K562 (cell line): ENCODE results near the gene IMMP2L. TPM values are rescaled to one million over a fixed set of nuclear protein-coding genes. Genes with fewer than 3 reads are reported as not detected.

ENCODE experiments used
- ATAC-seq: fragments of 200-7000 bp; cut with Tn5 transposase; 3 replicates; pipeline ENCODE4 v1.9.1; 2020; ENCODE audit warnings: moderate library complexity
- BruUV-seq: library from RNA; stranded (reverse); fragments of 400-500 nt; replicated peaks from 2 replicates; lab custom pipeline; 2021; lab: Mats Ljungman, UMichigan
- CTCF ChIA-PET: fragments of 300-600 bp; formaldehyde crosslinking; extraction: SDS; loops from one replicate; lab custom pipeline; 2021; ENCODE audit warnings: low intra/inter-chr PET ratio; lab: Yijun Ruan, JAX
- POLR2A ChIA-PET: fragments of 300-600, 350-650 bp; sonication (Branson Sonifier 250); formaldehyde crosslinking; extraction: SDS; loops from one replicate; lab custom pipeline; 2021; ENCODE audit warnings: antibody characterized with exemption, inconsistent platforms; lab: Yijun Ruan, JAX
- DNase-seq, 4 experiments: peaks; one replicate each; pipeline versions ENCODE4 v3.0.0 to v3.0.0-alpha.2; 2011 to 2018; ENCODE audit warnings: low spot score in 3 of 4, mixed read lengths in 3 of 4; ENCODE audit errors: extremely low read depth in 1 of 4
- FAIRE-seq: peaks from 2 replicates; lab custom pipeline; 2011; peaks lifted over from hg19 to GRCh38; lab: Jason Lieb, UNC
- H2AFZ ChIP-seq: 2 replicates; pipeline ENCODE4 v1.6.0; 2011; ENCODE audit warnings: low read depth, low read length, control low read depth, inconsistent platforms
- H3K27ac ChIP-seq: fragments of 200-600 bp; 3 replicates; pipeline ENCODE4 v1.8.0; 2011; ENCODE audit warnings: low read depth, mild to moderate bottlenecking, control low read depth, inconsistent platforms, low read length, moderate library complexity, mixed read lengths; ENCODE audit errors: extremely low read depth
- H3K27me3 ChIP-seq, 2 experiments: fragments of 300-600 bp in 1 of 2; 2 replicates in 1 of 2; 3 replicates in 1 of 2; pipeline versions ENCODE4 v1.6.0 to v1.8.0; 2011; ENCODE audit warnings: inconsistent platforms in 2 of 2, low read length in 2 of 2, mild to moderate bottlenecking in 1 of 2, mixed read lengths in 1 of 2, moderate library complexity in 1 of 2; ENCODE audit not compliant: control insufficient read depth in 2 of 2, insufficient read depth in 2 of 2
- H3K36me3 ChIP-seq: fragments of 300-600 bp; 3 replicates; pipeline ENCODE4 v1.8.0; 2011; ENCODE audit warnings: mild to moderate bottlenecking, low read length, inconsistent platforms; ENCODE audit not compliant: control insufficient read depth, insufficient read depth
- H3K4me1 ChIP-seq, 2 experiments: fragments of 200-600 bp in 1 of 2; replicated peaks in 1 of 2; 2 replicates in 1 of 2; 3 replicates in 1 of 2; pipeline versions ENCODE4 v1.5.1 to v1.8.0; 2011; ENCODE audit warnings: inconsistent platforms in 2 of 2, low read length in 2 of 2, mild to moderate bottlenecking in 1 of 2, mixed read lengths in 1 of 2, moderate library complexity in 1 of 2; ENCODE audit not compliant: control insufficient read depth in 2 of 2, insufficient read depth in 2 of 2
- H3K4me2 ChIP-seq: 2 replicates; pipeline ENCODE4 v1.6.1; 2011; ENCODE audit warnings: low read length, control low read depth, inconsistent platforms, mixed read lengths; ENCODE audit not compliant: insufficient read depth
- H3K4me3 ChIP-seq: fragments of 200-600 bp; sonication (generic), shearing (Covaris generic); 2 replicates; pipeline ENCODE4 v1.5.1; 2016; ENCODE audit warnings: control low read depth, inconsistent platforms
- H3K79me2 ChIP-seq: fragments of 200-600 bp; 3 replicates; pipeline ENCODE4 v1.8.0; 2011; ENCODE audit warnings: low read length, inconsistent platforms; ENCODE audit not compliant: control insufficient read depth, insufficient read depth
- H3K9ac ChIP-seq, 2 experiments: 2 replicates each; pipeline versions ENCODE4 v1.6.0 to v1.6.1; 2011; ENCODE audit warnings: low read depth in 2 of 2, low read length in 2 of 2, control low read depth in 1 of 2, inconsistent platforms in 1 of 2, mild to moderate bottlenecking in 1 of 2, mixed read lengths in 1 of 2; ENCODE audit not compliant: insufficient read depth in 1 of 2
- H3K9me1 ChIP-seq: one replicate; pipeline ENCODE4 v1.6.0; 2011; ENCODE audit warnings: inconsistent platforms, mild to moderate bottlenecking, low read length, moderate library complexity; ENCODE audit not compliant: control insufficient read depth, insufficient read depth
- H3K9me3 ChIP-seq: replicated peaks from 2 replicates; pipeline ENCODE4 v1.5.1; 2011; ENCODE audit warnings: low read depth, low read length, inconsistent platforms; ENCODE audit not compliant: control insufficient read depth, insufficient read depth
- H4K20me1 ChIP-seq: replicated peaks from 2 replicates; pipeline ENCODE4 v1.6.1; 2011; ENCODE audit warnings: low read length, inconsistent platforms, mixed read lengths; ENCODE audit not compliant: control insufficient read depth, insufficient read depth
- DMBX1 ChIP-seq: fragments of 250-450 bp; sonication (Bioruptor Pico); IDR thresholded peaks from 2 replicates; pipeline ENCODE4 v1.8.0; 2022; ENCODE audit warnings: inconsistent platforms, mild to moderate bottlenecking, moderate library complexity, borderline replicate concordance
- RAD51 ChIP-seq: fragments of 450-650 bp; IDR thresholded peaks from 2 replicates; pipeline ENCODE4 v1.7.1; 2016; ENCODE audit warnings: low read depth, mild to moderate bottlenecking, borderline replicate concordance
- ZC3H4 ChIP-seq: sonication (generic); formaldehyde crosslinking; IDR thresholded peaks from 2 replicates; pipeline ENCODE4 v1.9.0; 2021; ENCODE audit warnings: missing genetic modification reagents, borderline replicate concordance
- ZNF316 ChIP-seq: fragments of 450-650 bp; IDR thresholded peaks from 2 replicates; pipeline ENCODE4 v1.6.1; 2016
- WGBS: fragments of 100-300 bp; shearing (Covaris generic); methylation state at CpG from one replicate; pipeline ENCODE4 v1.1.6; 2016; ENCODE audit warnings: low coverage, mixed read lengths; ENCODE audit not compliant: insufficient coverage; ENCODE audit errors: missing lambda C conversion rate; 5-methylcytosine and 5-hydroxymethylcytosine counted together
- in situ Hi-C: fragments of 300-500 bp; cut with MboI; formaldehyde crosslinking; loops from 4 replicates; pipeline ENCODE4 v1.15.0; 2018; ENCODE audit warnings: inconsistent platforms, mixed read lengths
- intact Hi-C: fragments of 100-400 bp; cut with micrococcal nuclease; formaldehyde crosslinking; loops from 2 replicates; pipeline ENCODE4 v1.14.2; 2022
- polyA plus RNA-seq, 8 experiments: library from polyadenylated mRNA; depleted of rRNA in 4 of 8; stranded (reverse) in 5 of 8; unstranded in 3 of 8; fragments of >200 nt; fragmentation: Nextera tagmentation in 2 of 8; fragmentation: Illumina TruSeq in 1 of 8; extraction: Ambion mirVana in 2 of 8; extraction: Trizol in 1 of 8; gene quantifications; 2 replicates each; pipeline versions ENCODE4 v1.2.1 to v1.2.3, GENCODE V29; 2011 to 2014; ENCODE audit warnings: inconsistent platforms in 1 of 8, missing spikeins in 1 of 8
- total RNA-seq, 7 experiments: library from RNA; depleted of rRNA in 6 of 7; stranded (reverse); fragments of >200 nt in 6 of 7; fragmentation: Illumina TruSeq in 2 of 7; extraction: Trizol in 2 of 7; gene quantifications; 2 replicates each; pipeline versions ENCODE4 v1.2.1 to v1.2.3, GENCODE V29; 2011 to 2021; ENCODE audit warnings: low replicate concordance in 1 of 7

IMMP2L gene
- total and polyA plus RNA-seq, 9 of the 15 experiments (the other 6 are each of a cell fraction or from before 2014, with no cell fraction given), result 29.7 to 116 (median 53.0) TPM

GRCh38 chr7:111364413-111364812, 197.9 kb downstream of the IMMP2L start:
- Histone ChIP-seq H3K4me2 (no peak overlapping the region), H3K27me3 (no peaks in the 10 kb centered on the region), H3K4me1 (peaks cover 0 to 6% of the 10 kb centered on the region in 2 experiments; a peak in 3 of 5 replicates), H3K27ac (no peak overlapping the region), H2AFZ (no peak overlapping the region), H4K20me1 (no peaks in the 10 kb centered on the region), H3K9ac (no peak overlapping the region), H3K4me3 (no peak overlapping the region), H3K36me3 (no peaks in the 10 kb centered on the region), H3K9me3 (no peaks in the 10 kb centered on the region), H3K79me2 (no peaks in the 10 kb centered on the region), H3K9me1 (no peaks in the 10 kb centered on the region)
- DNase-seq (no peak), FAIRE-seq (no peak), ATAC-seq (no peak)
- in situ Hi-C loops, result no loop called here
- POLR2A ChIA-PET, result interaction anchor here (0.6 to 1.5 kb wide), 3 partner anchors 15 to 224 kb away, joined by 3 to 5 read pairs (median 4); no protein-coding TSS in a partner anchor
- CTCF ChIA-PET, result no interaction called here
- no TSS peak for BruUV-seq
- WGBS, result 75% methylated on average over 6 of the region's 6 CpGs
- TF ChIP-seq ZC3H4 (CRISPR knock-in tag), result no peak
- intact Hi-C loops, result no loop called here

GRCh38 chr7:111363099-111363498, 199.2 kb downstream of the IMMP2L start:
- BruUV-seq, result no TSS peak
- TF ChIP-seq ZNF316 (no peak), DMBX1 (no peak), RAD51 (no peak)
- WGBS, result 42% methylated on average over 1 of the region's 1 CpG
- Histone ChIP-seq H3K79me2 (no peaks in the 10 kb centered on the region), H3K27ac (no peak overlapping the region), H3K9me3 (no peaks in the 10 kb centered on the region), H3K4me1 (no peaks in the 10 kb centered on the region; a peak in 2 of 5 replicates), H3K4me2 (no peak overlapping the region), H3K9me1 (no peaks in the 10 kb centered on the region), H3K9ac (no peak overlapping the region), H3K27me3 (no peaks in the 10 kb centered on the region), H3K36me3 (no peaks in the 10 kb centered on the region), H2AFZ (no peak overlapping the region), H4K20me1 (no peaks in the 10 kb centered on the region), H3K4me3 (no peak overlapping the region)
- intact Hi-C loops, result no loop called here
- CTCF ChIA-PET, result no interaction called here
- DNase-seq (no peak), FAIRE-seq (no peak), ATAC-seq (no peak)
- POLR2A ChIA-PET, result no interaction called here
- in situ Hi-C loops, result no loop called here
